Natural killer cell (primary cell): ENCODE results near the gene CUL5. TPM values are rescaled to one million over a fixed set of nuclear protein-coding genes. Genes with fewer than 3 reads are reported as not detected.

Experiments used
- ATAC-seq, 3 donors: fragments of 150-1000 bp in 2 of 3; fragments of 200-7000 bp in 1 of 3; cut with Tn5 transposase; 1 replicate in 1 of 3; 2 replicates in 2 of 3; pipeline ENCODE4 v1.10.0; 2021; ENCODE audit warnings: mild to moderate bottlenecking in 2 of 3, moderate library complexity in 2 of 3
- DNase-seq, 2 donors: peaks; one replicate each; pipeline versions ENCODE4 v3.0.0 to v3.0.0-alpha.2; 2013 to 2021; ENCODE audit warnings: mixed read lengths in 1 of 2
- H3K27ac ChIP-seq: one replicate; pipeline ENCODE4 v1.5.1; 2013; ENCODE audit warnings: mild to moderate bottlenecking, low read length
- H3K27me3 ChIP-seq: one replicate; pipeline ENCODE4 v1.6.1; 2013; ENCODE audit warnings: low read length; ENCODE audit not compliant: control insufficient read depth, insufficient read depth
- H3K36me3 ChIP-seq: one replicate; pipeline ENCODE4 v1.6.1; 2013; ENCODE audit warnings: low read length; ENCODE audit not compliant: control insufficient read depth, insufficient read depth
- H3K4me1 ChIP-seq: one replicate; pipeline ENCODE4 v1.6.1; 2013; ENCODE audit warnings: low read length; ENCODE audit not compliant: control insufficient read depth, insufficient read depth
- H3K4me3 ChIP-seq: one replicate; pipeline ENCODE4 v1.5.1; 2013; ENCODE audit warnings: low read length
- H3K9me3 ChIP-seq: one replicate; pipeline ENCODE4 v1.6.1; 2013; ENCODE audit warnings: low read length; ENCODE audit not compliant: control insufficient read depth, insufficient read depth
- H3K27ac Mint-ChIP-seq, 2 donors: one replicate each; pipeline ENCODE4 v1.8.0; 2022; ENCODE audit warnings: mild to moderate bottlenecking in 2 of 2, mixed read lengths in 2 of 2, moderate library complexity in 1 of 2
- H3K27me3 Mint-ChIP-seq, 2 donors: one replicate each; pipeline ENCODE4 v1.8.0; 2022; ENCODE audit warnings: low read depth in 2 of 2, mixed read lengths in 2 of 2
- H3K36me3 Mint-ChIP-seq: one replicate; pipeline ENCODE4 v1.8.0; 2022; ENCODE audit warnings: mixed read lengths
- H3K4me1 Mint-ChIP-seq, 2 donors: one replicate each; pipeline ENCODE4 v1.8.0; 2022; ENCODE audit warnings: mixed read lengths in 2 of 2
- H3K4me3 Mint-ChIP-seq: one replicate; pipeline ENCODE4 v1.8.0; 2022; ENCODE audit warnings: mild to moderate bottlenecking, moderate library complexity, mixed read lengths
- H3K9me3 Mint-ChIP-seq, 2 donors: one replicate each; pipeline ENCODE4 v1.8.0; 2022; ENCODE audit warnings: mixed read lengths in 2 of 2
- WGBS: methylation state at CpG from one replicate; pipeline ENCODE4 v1.1.7; 2013; ENCODE audit warnings: missing lambda C conversion rate; ENCODE audit not compliant: insufficient coverage; 5-methylcytosine and 5-hydroxymethylcytosine counted together
- intact Hi-C: fragments of 100-400 bp; cut with micrococcal nuclease; formaldehyde crosslinking; loops from one replicate; pipeline ENCODE4 v1.14.2; 2022
- total RNA-seq, 4 donors: library from RNA; stranded (reverse); fragments of 120-200 nt in 1 of 4; gene quantifications; one replicate each; pipeline versions ENCODE4 v1.2.3 to v1.2.4, GENCODE V29; 2013 to 2022
- TF ChIP-seq, protein P1 (sequence below): fragments of 200-600 bp; IDR thresholded peaks from one replicate; pipeline ENCODE4 v1.8.0; 2022; ENCODE audit warnings: antibody characterized with exemption

Gene CUL5
- total RNA-seq: 10 to 100 TPM; 59.1 to 68.3 (median 60.2) TPM
- 47.2 TPM for total RNA-seq (2013)

DNA sequence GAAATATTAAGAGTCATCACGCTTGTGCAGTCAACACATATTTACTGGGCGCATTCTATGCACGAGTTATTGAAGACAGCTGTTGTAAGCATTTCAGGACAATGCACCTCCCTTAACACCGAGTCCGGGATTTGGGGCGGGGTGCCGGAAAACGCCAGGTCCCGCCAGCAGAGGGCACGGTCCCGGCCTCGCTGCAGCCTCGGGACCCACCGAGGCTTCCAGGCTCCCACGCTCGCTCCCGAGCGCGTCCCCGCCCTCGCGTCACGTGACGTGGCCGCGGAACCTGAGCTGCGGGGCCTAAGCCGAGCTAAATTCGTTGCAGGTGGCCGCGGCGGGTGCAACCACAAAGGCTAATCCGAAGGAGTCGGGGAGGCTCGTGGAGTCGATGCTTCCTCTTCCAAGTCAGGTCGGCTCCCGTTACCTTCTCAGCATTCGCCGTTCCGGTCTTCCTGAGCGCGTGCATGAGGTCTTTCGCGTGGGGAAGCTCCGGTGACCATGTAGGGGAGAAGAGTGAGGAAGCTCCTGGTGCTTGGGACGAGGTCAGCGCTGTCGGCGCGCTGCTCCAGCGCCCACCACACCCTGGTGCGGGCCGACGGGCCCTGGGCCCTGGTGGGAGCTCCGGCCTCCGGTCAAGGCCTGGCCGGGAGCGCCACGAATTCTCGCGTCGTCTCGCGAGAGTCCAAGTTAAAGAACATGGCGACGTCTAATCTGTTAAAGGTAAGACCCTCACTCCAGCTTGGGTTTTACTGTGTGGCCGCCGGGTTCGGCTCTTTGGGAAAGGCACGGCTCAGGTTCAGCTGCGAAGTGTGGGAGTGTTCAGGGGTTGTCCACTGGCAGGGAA lies at the start of gene CUL5:
CUL5 (plus strand) TSS at position 243 of the 841 bp plus-strand sequence; CDS start at position 694, 451 bp downstream.
- Histone ChIP-seq H3K9me3 (no peaks in the 10 kb centered on the region), H3K36me3 (no peaks in the 10 kb centered on the region), H3K27ac (peak within 1 kb of the TSS; percentile 93), H3K27me3 (no peaks in the 10 kb centered on the region), H3K4me3 (peak within 1 kb of the TSS; percentile 90), H3K4me1 (peaks cover 3% of the 10 kb centered on the region)
- Mint-ChIP-seq H3K9me3 (no peaks in the 10 kb centered on the region), H3K4me1 (peaks cover 21 to 25% of the 10 kb centered on the region in 2 donors), H3K36me3 (no peaks in the 10 kb centered on the region), H3K4me3 (peak within 1 kb of the TSS; percentile 99), H3K27ac (peak within 1 kb of the TSS; percentile 98), H3K27me3 (no peaks in the 10 kb centered on the region)
- peak; percentile 81 to 92 (median 88) for ATAC-seq
- intact Hi-C loops: loop anchor here (2.0 kb wide), 1 partner anchor 458 kb away; the partner anchor contains the start of gene C11orf65
- TF ChIP-seq, protein P1, sequence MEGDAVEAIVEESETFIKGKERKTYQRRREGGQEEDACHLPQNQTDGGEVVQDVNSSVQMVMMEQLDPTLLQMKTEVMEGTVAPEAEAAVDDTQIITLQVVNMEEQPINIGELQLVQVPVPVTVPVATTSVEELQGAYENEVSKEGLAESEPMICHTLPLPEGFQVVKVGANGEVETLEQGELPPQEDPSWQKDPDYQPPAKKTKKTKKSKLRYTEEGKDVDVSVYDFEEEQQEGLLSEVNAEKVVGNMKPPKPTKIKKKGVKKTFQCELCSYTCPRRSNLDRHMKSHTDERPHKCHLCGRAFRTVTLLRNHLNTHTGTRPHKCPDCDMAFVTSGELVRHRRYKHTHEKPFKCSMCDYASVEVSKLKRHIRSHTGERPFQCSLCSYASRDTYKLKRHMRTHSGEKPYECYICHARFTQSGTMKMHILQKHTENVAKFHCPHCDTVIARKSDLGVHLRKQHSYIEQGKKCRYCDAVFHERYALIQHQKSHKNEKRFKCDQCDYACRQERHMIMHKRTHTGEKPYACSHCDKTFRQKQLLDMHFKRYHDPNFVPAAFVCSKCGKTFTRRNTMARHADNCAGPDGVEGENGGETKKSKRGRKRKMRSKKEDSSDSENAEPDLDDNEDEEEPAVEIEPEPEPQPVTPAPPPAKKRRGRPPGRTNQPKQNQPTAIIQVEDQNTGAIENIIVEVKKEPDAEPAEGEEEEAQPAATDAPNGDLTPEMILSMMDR: peak; percentile 72
- peak; percentile 88 to 95 for DNase-seq
- under 1% methylated on average over 72 of the region's 72 CpGs for WGBS

DNA sequence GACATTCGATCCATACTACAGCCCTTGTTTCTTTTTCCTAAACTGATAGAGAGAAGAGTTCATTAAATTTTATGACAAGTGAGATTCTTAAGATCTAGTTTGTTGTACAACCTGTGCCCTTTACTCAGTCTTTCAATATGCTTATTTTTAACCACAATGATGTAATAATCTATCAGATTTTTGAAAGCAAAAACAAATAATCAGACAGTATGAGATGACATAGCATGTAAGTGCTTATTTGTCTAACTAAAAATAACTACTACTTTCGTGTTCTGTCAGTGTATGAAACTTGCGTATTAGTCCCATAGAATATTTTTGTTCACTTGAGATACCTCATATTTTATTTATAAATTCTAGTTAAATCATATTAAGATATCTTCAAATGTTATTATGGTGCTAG lies 47.2 kb upstream of the CUL5 start:
- TF ChIP-seq, protein P1: no peak
- Mint-ChIP-seq H3K27ac (no peak overlapping the region), H3K36me3 (no peaks in the 10 kb centered on the region), H3K27me3 (peaks cover 0 to 20% of the 10 kb centered on the region in 2 donors), H3K4me3 (no peak overlapping the region), H3K9me3 (no peaks in the 10 kb centered on the region), H3K4me1 (no peaks in the 10 kb centered on the region)
- no peaks in the 10 kb centered on the region for H3K36me3 ChIP-seq
- no peak for ATAC-seq
- H3K9me3 ChIP-seq: no peaks in the 10 kb centered on the region
- no peak overlapping the region for H3K27ac ChIP-seq
- no peak overlapping the region for H3K4me3 ChIP-seq
- intact Hi-C loops: no loop called here
- no CpG with 5 or more reads among the region's 3 CpGs for WGBS
- DNase-seq: no peak
- H3K4me1 ChIP-seq: no peaks in the 10 kb centered on the region
- H3K27me3 ChIP-seq: no peaks in the 10 kb centered on the region

DNA sequence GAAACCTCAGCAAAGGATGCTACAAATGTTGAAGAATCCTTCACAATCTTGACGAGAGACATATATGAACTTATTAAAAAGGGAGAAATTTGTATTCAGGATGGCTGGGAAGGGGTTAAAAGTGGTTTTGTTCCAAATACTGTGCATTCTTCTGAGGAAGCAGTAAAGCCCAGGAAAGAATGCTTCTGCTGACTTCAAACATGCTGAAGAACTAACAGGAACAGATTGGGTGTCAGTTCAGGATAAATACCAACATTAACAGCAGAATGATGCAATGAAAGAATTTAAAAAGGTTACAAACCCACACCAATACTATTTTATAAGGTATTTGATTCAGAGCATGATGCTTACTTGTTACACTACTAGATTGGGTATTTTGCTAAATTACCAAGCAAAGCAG lies 46.5 kb upstream of the CUL5 start:
- Histone ChIP-seq H3K9me3 (no peaks in the 10 kb centered on the region), H3K4me1 (no peaks in the 10 kb centered on the region), H3K36me3 (no peaks in the 10 kb centered on the region), H3K27me3 (no peaks in the 10 kb centered on the region), H3K27ac (no peak overlapping the region), H3K4me3 (no peak overlapping the region)
- no peaks in the 10 kb centered on the region for H3K36me3 Mint-ChIP-seq
- peaks cover 0 to 14% of the 10 kb centered on the region in 2 donors for H3K27me3 Mint-ChIP-seq
- H3K27ac Mint-ChIP-seq: no peak overlapping the region
- WGBS: 100% methylated on average over 1 of the region's 1 CpG
- no peak for ATAC-seq
- no peaks in the 10 kb centered on the region for H3K4me1 Mint-ChIP-seq
- DNase-seq: no peak
- TF ChIP-seq, protein P1: no peak
- intact Hi-C loops: no loop called here
- H3K9me3 Mint-ChIP-seq: no peaks in the 10 kb centered on the region
- H3K4me3 Mint-ChIP-seq: no peak overlapping the region
